K562 (cell line): Measurements from ENCODE around the gene HSPB7.

Experiments
- E2F3 ChIP-seq: fragments of 250-450 bp; sonication (Bioruptor Pico); IDR thresholded peaks from 2 replicates; pipeline ENCODE4 v1.4.0; 2020; ENCODE audit warnings: mild to moderate bottlenecking
- GABPB1 ChIP-seq: sonication (generic); formaldehyde crosslinking; IDR thresholded peaks from 2 replicates; pipeline ENCODE4 v1.8.0; 2022; ENCODE audit warnings: mild to moderate bottlenecking, missing genetic modification reagents
- JUNB ChIP-seq: fragments of 450-650 bp; formaldehyde crosslinking; conservative IDR thresholded peaks from 2 replicates; pipeline ENCODE4 v1.4.0; 2020; ENCODE audit warnings: mild to moderate bottlenecking
- LEF1 ChIP-seq: fragments of 450-650 bp; IDR thresholded peaks from 2 replicates; pipeline ENCODE4 v1.6.1; 2016; ENCODE audit warnings: mild to moderate bottlenecking
- ZKSCAN1 ChIP-seq: fragments of 150-350 bp; IDR thresholded peaks from 2 replicates; pipeline ENCODE4 v1.6.1; 2016; ENCODE audit warnings: low read depth, low read length
- ZNF274 ChIP-seq: IDR thresholded peaks from 2 replicates; pipeline ENCODE4 v1.6.1; 2011; ENCODE audit warnings: low read depth, mild to moderate bottlenecking, low read length, moderate library complexity, borderline replicate concordance
- TF ChIP-seq, protein P1 (sequence below), 3 experiments: IDR thresholded peaks in 2 of 3; conservative IDR thresholded peaks in 1 of 3; 2 replicates each; pipeline ENCODE4 v1.5.1; 2011 to 2012; ENCODE audit warnings: low read length in 3 of 3, mild to moderate bottlenecking in 3 of 3, control low read depth in 2 of 3, improper control_type of control experiment in 1 of 3, inconsistent platforms in 1 of 3, low read depth in 1 of 3, mixed read lengths in 1 of 3, moderate library complexity in 1 of 3; ENCODE audit not compliant: insufficient read depth in 2 of 3
- TF ChIP-seq, protein P2 (sequence below): sonication (generic); formaldehyde crosslinking; IDR thresholded peaks from 2 replicates; pipeline ENCODE4 v1.8.0; 2022; ENCODE audit warnings: missing genetic modification reagents, mild to moderate bottlenecking, borderline replicate concordance
- TF ChIP-seq, protein P3 (sequence below): sonication (generic); formaldehyde crosslinking; IDR thresholded peaks from 2 replicates; pipeline ENCODE4 v1.5.0; 2020; ENCODE audit warnings: missing genetic modification reagents

DNA sequence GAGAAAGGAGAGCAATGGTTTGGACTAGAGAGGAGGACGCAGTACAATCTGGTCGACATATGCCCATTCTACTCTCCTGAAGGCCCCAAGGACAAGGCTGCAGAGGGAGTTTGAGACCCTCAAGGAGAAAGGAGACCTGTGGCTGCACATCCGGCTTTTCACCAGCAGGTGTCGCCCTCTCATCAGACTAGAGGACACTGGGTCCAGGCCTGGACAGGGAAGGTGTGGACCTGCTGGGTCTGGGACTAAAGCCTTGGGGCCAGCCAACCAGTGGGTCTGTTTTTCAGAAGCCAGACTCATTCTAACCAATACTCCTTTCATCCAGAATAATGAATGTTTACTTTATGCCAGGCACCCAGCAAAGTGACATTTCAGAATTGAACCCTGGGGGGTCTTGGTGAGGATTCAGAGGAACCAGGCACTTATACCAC lies 8.8 kb downstream of the HSPB7 start:
- TF ChIP-seq ZNF274 = no peak
- no peak for TF ChIP-seq E2F3 (CRISPR knock-in tag)
- TF ChIP-seq, protein P1, sequence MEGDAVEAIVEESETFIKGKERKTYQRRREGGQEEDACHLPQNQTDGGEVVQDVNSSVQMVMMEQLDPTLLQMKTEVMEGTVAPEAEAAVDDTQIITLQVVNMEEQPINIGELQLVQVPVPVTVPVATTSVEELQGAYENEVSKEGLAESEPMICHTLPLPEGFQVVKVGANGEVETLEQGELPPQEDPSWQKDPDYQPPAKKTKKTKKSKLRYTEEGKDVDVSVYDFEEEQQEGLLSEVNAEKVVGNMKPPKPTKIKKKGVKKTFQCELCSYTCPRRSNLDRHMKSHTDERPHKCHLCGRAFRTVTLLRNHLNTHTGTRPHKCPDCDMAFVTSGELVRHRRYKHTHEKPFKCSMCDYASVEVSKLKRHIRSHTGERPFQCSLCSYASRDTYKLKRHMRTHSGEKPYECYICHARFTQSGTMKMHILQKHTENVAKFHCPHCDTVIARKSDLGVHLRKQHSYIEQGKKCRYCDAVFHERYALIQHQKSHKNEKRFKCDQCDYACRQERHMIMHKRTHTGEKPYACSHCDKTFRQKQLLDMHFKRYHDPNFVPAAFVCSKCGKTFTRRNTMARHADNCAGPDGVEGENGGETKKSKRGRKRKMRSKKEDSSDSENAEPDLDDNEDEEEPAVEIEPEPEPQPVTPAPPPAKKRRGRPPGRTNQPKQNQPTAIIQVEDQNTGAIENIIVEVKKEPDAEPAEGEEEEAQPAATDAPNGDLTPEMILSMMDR (IDR thresholded peaks at IDR 0.05 in 2 of 3, conservative IDR thresholded peaks at IDR 0.05 in 1 of 3; ENCODE audit: insufficient read depth in 2 of 3, low read depth in 1 of 3, low read length in 3 of 3) = peak; percentile 96 to 99 (median 98)
- TF ChIP-seq LEF1 = no peak
- TF ChIP-seq GABPB1 (CRISPR knock-in tag) = no peak
- TF ChIP-seq, protein P2, sequence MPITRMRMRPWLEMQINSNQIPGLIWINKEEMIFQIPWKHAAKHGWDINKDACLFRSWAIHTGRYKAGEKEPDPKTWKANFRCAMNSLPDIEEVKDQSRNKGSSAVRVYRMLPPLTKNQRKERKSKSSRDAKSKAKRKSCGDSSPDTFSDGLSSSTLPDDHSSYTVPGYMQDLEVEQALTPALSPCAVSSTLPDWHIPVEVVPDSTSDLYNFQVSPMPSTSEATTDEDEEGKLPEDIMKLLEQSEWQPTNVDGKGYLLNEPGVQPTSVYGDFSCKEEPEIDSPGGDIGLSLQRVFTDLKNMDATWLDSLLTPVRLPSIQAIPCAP (CRISPR knock-in tag) = no peak
- TF ChIP-seq JUNB (CRISPR knock-in tag) = no peak
- TF ChIP-seq, protein P3, sequence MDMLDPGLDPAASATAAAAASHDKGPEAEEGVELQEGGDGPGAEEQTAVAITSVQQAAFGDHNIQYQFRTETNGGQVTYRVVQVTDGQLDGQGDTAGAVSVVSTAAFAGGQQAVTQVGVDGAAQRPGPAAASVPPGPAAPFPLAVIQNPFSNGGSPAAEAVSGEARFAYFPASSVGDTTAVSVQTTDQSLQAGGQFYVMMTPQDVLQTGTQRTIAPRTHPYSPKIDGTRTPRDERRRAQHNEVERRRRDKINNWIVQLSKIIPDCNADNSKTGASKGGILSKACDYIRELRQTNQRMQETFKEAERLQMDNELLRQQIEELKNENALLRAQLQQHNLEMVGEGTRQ (CRISPR knock-in tag) = no peak
- TF ChIP-seq ZKSCAN1 = no peak
